ENCODE results near the gene SOX6.

GRCh38 chr11:16185042-16185441 lies 171.3 kb downstream of the SOX6 start:
- no peak for TF ChIP-seq CTCF (IDR thresholded peaks at IDR 0.05)
- TF ChIP-seq POLR2AphosphoS5 (IDR thresholded peaks at IDR 0.05; ENCODE audit: low read depth, low read length), result no peak
- TF ChIP-seq TCF7L2 (IDR thresholded peaks at IDR 0.05; ENCODE audit: low read depth, low read length), result no peak
- no peak for TF ChIP-seq REST (IDR thresholded peaks at IDR 0.05; ENCODE audit: insufficient read depth in 1 of 2, low read depth in 2 of 2, low read length in 1 of 2)
- no peak for TF ChIP-seq SIN3A (IDR thresholded peaks at IDR 0.05; ENCODE audit: borderline replicate concordance, insufficient read depth, low read depth, low read length)
